DOHH2 (cell line): Measurements from ENCODE around the gene MRPL18.
"Not testable (repeated sequence)": the region's sequence is repeated elsewhere in the genome, so short reads cannot be mapped to it uniquely, and the experiment has no call there.

ENCODE experiments used
- EZH2phosphoT487 ChIP-seq: fragments of 200-600 bp; sonication (generic); IDR thresholded peaks from 2 replicates; pipeline ENCODE4 v1.6.1; 2017; ENCODE audit warnings: borderline replicate concordance, mild to moderate bottlenecking, antibody characterized with exemption, low read length, moderate library complexity, mixed read lengths
- TF ChIP-seq, protein P1 (sequence below): fragments of 200-600 bp; sonication (generic); IDR thresholded peaks from one replicate; pipeline ENCODE4 v1.5.1; 2014; ENCODE audit warnings: antibody characterized with exemption, mild to moderate bottlenecking, low read depth, low read length; ENCODE audit not compliant: poor library complexity, severe bottlenecking

DNA sequence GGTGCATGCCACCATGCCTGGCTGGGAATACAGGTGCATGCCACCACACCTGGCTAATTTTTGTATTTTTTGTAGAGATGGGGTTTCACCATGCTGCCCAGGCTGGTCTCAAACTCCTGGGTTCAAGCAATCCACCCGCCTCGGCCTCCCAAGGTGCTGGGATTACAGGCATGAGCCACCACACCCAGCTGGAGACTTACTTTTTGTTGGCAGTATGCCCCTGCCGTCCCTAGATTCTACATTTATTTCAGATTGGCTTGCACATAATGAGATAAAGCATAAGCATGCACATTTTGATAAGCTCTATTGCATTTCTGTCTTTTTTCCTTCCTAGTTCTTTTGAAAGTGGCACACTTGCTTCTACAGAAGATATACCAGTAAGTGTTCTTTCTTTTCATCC is 26.5 kb downstream of the MRPL18 start:
- TF ChIP-seq, protein P1, sequence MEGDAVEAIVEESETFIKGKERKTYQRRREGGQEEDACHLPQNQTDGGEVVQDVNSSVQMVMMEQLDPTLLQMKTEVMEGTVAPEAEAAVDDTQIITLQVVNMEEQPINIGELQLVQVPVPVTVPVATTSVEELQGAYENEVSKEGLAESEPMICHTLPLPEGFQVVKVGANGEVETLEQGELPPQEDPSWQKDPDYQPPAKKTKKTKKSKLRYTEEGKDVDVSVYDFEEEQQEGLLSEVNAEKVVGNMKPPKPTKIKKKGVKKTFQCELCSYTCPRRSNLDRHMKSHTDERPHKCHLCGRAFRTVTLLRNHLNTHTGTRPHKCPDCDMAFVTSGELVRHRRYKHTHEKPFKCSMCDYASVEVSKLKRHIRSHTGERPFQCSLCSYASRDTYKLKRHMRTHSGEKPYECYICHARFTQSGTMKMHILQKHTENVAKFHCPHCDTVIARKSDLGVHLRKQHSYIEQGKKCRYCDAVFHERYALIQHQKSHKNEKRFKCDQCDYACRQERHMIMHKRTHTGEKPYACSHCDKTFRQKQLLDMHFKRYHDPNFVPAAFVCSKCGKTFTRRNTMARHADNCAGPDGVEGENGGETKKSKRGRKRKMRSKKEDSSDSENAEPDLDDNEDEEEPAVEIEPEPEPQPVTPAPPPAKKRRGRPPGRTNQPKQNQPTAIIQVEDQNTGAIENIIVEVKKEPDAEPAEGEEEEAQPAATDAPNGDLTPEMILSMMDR = not testable (repeated sequence)
- TF ChIP-seq EZH2phosphoT487 = not testable (repeated sequence)
